HEK293 (cell line): ENCODE measurements around the gene HERC2.

Experiments
- CTCF ChIP-seq: fragments of 450-650 bp; formaldehyde crosslinking; IDR thresholded peaks from 2 replicates; pipeline ENCODE4 v1.5.1; 2016; ENCODE audit warnings: missing biosample characterization, missing genetic modification characterization
- KLF10 ChIP-seq: fragments of 450-650 bp; IDR thresholded peaks from 2 replicates; pipeline ENCODE4 v1.5.1; 2018; ENCODE audit warnings: missing biosample characterization, mild to moderate bottlenecking, missing genetic modification characterization
- KLF16 ChIP-seq: fragments of 450-650 bp; formaldehyde crosslinking; IDR thresholded peaks from 2 replicates; pipeline ENCODE4 v1.5.1; 2017; ENCODE audit warnings: missing biosample characterization, missing genetic modification characterization
- OSR2 ChIP-seq: fragments of 450-650 bp; formaldehyde crosslinking; IDR thresholded peaks from 2 replicates; pipeline ENCODE4 v1.5.1; 2016; ENCODE audit warnings: missing biosample characterization, missing genetic modification characterization
- SCRT2 ChIP-seq: fragments of 450-650 bp; formaldehyde crosslinking; IDR thresholded peaks from 2 replicates; pipeline ENCODE4 v1.5.1; 2016; ENCODE audit warnings: missing biosample characterization, missing genetic modification characterization
- ZFP3 ChIP-seq: fragments of 450-650 bp; formaldehyde crosslinking; IDR thresholded peaks from 2 replicates; pipeline ENCODE4 v1.5.1; 2016; ENCODE audit warnings: low read depth, missing biosample characterization, missing genetic modification characterization
- ZNF24 ChIP-seq: fragments of 450-650 bp; formaldehyde crosslinking; IDR thresholded peaks from 2 replicates; pipeline ENCODE4 v1.5.1; 2016; ENCODE audit warnings: missing biosample characterization, missing genetic modification characterization
- ZNF341 ChIP-seq: fragments of 450-650 bp; formaldehyde crosslinking; IDR thresholded peaks from 2 replicates; pipeline ENCODE4; 2016; ENCODE audit warnings: low read depth, missing biosample characterization, missing genetic modification characterization
- ZNF777 ChIP-seq: fragments of 450-650 bp; formaldehyde crosslinking; IDR thresholded peaks from 2 replicates; pipeline ENCODE4 v1.5.1; 2017; ENCODE audit warnings: missing biosample characterization, missing genetic modification characterization, borderline replicate concordance
- TF ChIP-seq, protein P1 (sequence below): fragments of 450-650 bp; formaldehyde crosslinking; IDR thresholded peaks from 2 replicates; pipeline ENCODE4 v1.5.1; 2016; ENCODE audit warnings: missing biosample characterization, missing genetic modification characterization
- TF ChIP-seq, protein P2 (sequence below): fragments of 450-650 bp; formaldehyde crosslinking; IDR thresholded peaks from 2 replicates; pipeline ENCODE4 v1.5.0; 2017; ENCODE audit warnings: missing biosample characterization, missing genetic modification characterization, borderline replicate concordance
- TF ChIP-seq, protein P3 (sequence below): fragments of 450-650 bp; formaldehyde crosslinking; IDR thresholded peaks from 2 replicates; pipeline ENCODE4 v1.5.1; 2016; ENCODE audit warnings: missing biosample characterization, missing genetic modification characterization

DNA sequence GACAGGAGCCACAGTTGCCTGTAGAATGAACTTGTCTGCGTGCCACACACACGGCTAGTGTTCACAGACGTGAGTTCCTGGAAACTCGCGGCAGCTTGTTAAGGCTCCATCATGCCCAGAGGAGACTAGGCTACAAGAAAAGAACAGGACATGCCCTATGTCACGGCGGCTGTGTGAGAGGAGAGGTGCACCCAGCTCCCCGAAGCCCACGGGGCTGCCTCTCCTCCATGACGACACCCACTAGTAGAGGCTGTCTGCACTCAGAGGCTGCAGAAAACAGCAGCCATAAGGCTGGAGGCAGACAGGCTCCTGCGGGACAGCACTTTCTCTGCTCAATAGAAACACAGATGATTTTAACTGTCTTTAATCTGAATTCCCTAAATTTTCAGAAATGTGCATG, 203.9 kb downstream of the HERC2 start:
- TF ChIP-seq CTCF (tag by site-specific recombination) (no peak), KLF16 (tag by site-specific recombination) (no peak), ZNF341 (tag by site-specific recombination) (no peak), ZFP3 (no peak), ZNF777 (tag by site-specific recombination) (no peak), SCRT2 (tag by site-specific recombination) (no peak), OSR2 (tag by site-specific recombination) (no peak), ZNF24 (tag by site-specific recombination) (no peak), KLF10 (tag by site-specific recombination) (no peak)
- TF ChIP-seq, protein P1, sequence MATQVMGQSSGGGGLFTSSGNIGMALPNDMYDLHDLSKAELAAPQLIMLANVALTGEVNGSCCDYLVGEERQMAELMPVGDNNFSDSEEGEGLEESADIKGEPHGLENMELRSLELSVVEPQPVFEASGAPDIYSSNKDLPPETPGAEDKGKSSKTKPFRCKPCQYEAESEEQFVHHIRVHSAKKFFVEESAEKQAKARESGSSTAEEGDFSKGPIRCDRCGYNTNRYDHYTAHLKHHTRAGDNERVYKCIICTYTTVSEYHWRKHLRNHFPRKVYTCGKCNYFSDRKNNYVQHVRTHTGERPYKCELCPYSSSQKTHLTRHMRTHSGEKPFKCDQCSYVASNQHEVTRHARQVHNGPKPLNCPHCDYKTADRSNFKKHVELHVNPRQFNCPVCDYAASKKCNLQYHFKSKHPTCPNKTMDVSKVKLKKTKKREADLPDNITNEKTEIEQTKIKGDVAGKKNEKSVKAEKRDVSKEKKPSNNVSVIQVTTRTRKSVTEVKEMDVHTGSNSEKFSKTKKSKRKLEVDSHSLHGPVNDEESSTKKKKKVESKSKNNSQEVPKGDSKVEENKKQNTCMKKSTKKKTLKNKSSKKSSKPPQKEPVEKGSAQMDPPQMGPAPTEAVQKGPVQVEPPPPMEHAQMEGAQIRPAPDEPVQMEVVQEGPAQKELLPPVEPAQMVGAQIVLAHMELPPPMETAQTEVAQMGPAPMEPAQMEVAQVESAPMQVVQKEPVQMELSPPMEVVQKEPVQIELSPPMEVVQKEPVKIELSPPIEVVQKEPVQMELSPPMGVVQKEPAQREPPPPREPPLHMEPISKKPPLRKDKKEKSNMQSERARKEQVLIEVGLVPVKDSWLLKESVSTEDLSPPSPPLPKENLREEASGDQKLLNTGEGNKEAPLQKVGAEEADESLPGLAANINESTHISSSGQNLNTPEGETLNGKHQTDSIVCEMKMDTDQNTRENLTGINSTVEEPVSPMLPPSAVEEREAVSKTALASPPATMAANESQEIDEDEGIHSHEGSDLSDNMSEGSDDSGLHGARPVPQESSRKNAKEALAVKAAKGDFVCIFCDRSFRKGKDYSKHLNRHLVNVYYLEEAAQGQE (tag by site-specific recombination), result no peak
- TF ChIP-seq, protein P2, sequence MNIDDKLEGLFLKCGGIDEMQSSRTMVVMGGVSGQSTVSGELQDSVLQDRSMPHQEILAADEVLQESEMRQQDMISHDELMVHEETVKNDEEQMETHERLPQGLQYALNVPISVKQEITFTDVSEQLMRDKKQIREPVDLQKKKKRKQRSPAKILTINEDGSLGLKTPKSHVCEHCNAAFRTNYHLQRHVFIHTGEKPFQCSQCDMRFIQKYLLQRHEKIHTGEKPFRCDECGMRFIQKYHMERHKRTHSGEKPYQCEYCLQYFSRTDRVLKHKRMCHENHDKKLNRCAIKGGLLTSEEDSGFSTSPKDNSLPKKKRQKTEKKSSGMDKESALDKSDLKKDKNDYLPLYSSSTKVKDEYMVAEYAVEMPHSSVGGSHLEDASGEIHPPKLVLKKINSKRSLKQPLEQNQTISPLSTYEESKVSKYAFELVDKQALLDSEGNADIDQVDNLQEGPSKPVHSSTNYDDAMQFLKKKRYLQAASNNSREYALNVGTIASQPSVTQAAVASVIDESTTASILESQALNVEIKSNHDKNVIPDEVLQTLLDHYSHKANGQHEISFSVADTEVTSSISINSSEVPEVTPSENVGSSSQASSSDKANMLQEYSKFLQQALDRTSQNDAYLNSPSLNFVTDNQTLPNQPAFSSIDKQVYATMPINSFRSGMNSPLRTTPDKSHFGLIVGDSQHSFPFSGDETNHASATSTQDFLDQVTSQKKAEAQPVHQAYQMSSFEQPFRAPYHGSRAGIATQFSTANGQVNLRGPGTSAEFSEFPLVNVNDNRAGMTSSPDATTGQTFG (tag by site-specific recombination), result no peak
- TF ChIP-seq, protein P3, sequence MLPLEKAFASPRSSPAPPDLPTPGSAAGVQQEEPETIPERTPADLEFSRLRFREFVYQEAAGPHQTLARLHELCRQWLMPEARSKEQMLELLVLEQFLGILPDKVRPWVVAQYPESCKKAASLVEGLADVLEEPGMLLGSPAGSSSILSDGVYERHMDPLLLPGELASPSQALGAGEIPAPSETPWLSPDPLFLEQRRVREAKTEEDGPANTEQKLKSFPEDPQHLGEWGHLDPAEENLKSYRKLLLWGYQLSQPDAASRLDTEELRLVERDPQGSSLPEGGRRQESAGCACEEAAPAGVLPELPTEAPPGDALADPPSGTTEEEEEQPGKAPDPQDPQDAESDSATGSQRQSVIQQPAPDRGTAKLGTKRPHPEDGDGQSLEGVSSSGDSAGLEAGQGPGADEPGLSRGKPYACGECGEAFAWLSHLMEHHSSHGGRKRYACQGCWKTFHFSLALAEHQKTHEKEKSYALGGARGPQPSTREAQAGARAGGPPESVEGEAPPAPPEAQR (tag by site-specific recombination), result no peak
